Middle frontal gyrus (tissue), 1 donor: ENCODE measurements around the gene DICER1.
"Not testable (repeated sequence)": the region's sequence is repeated elsewhere in the genome, so short reads cannot be mapped to it uniquely, and the experiment has no call there.

Experiments
- DNase-seq: peaks from one replicate; pipeline ENCODE4 v3.0.0-alpha.2; 2015; ENCODE audit warnings: low spot score; ENCODE audit errors: extremely low spot score

The DICER1 gene

GRCh38 chr14:95150910-95151309 is 6.4 kb downstream of the DICER1 start:
- DNase-seq = no peak

GRCh38 chr14:95149441-95149840 is 7.9 kb downstream of the DICER1 start:
- no peak for DNase-seq

GRCh38 chr14:95147597-95147996 is 9.7 kb downstream of the DICER1 start:
- DNase-seq = no peak

GRCh38 chr14:95146079-95146771 is 11.1 kb downstream of the DICER1 start:
- DNase-seq = no peak

- no peak for DNase-seq
Measured at GRCh38 chr14:95144849-95145248, 12.5 kb downstream of the DICER1 start.

GRCh38 chr14:95143808-95144620 is 13.3 kb downstream of the DICER1 start:
- no peak for DNase-seq

- DNase-seq = no peak
Measured at GRCh38 chr14:95142208-95142607, 15.1 kb downstream of the DICER1 start.

GRCh38 chr14:95141684-95142083 is 15.6 kb downstream of the DICER1 start:
- no peak for DNase-seq

GRCh38 chr14:95140060-95140858 is 17.1 kb downstream of the DICER1 start:
- no peak for DNase-seq

- no peak for DNase-seq
Measured at GRCh38 chr14:95138876-95139275, 18.5 kb downstream of the DICER1 start.

GRCh38 chr14:95138455-95138854 is 18.9 kb downstream of the DICER1 start:
- not testable (repeated sequence) for DNase-seq

- DNase-seq = no peak
Measured at GRCh38 chr14:95137804-95138167, 19.5 kb downstream of the DICER1 start.

GRCh38 chr14:95137164-95137803 is 20.0 kb downstream of the DICER1 start:
- DNase-seq = no peak

- DNase-seq = no peak
Measured at GRCh38 chr14:95136631-95137030, 20.7 kb downstream of the DICER1 start.

- no peak for DNase-seq
Measured at GRCh38 chr14:95134304-95134933, 22.9 kb downstream of the DICER1 start.

GRCh38 chr14:95133282-95133681 is 24.0 kb downstream of the DICER1 start:
- no peak for DNase-seq

GRCh38 chr14:95132760-95133159 is 24.6 kb downstream of the DICER1 start:
- DNase-seq = no peak

- DNase-seq = no peak
Measured at GRCh38 chr14:95130549-95130948, 26.8 kb downstream of the DICER1 start.

- DNase-seq = no peak
Measured at GRCh38 chr14:95128140-95128539, 29.2 kb downstream of the DICER1 start.

- DNase-seq = no peak
Measured at GRCh38 chr14:95127531-95127911, 29.8 kb downstream of the DICER1 start.

- no peak for DNase-seq
Measured at GRCh38 chr14:95126906-95127530, 30.3 kb downstream of the DICER1 start.
